AG04449 (cell line): ENCODE data around the gene PEMT.

Experiments
- CTCF ChIA-PET: fragments of 350-600 bp; formaldehyde crosslinking; extraction: SDS; loops from one replicate; lab custom pipeline; 2021; ENCODE audit warnings: antibody characterized with exemption; lab: Yijun Ruan, JAX
- POLR2A ChIA-PET: fragments of 400-600, 350-600 bp; formaldehyde crosslinking; extraction: SDS; loops from one replicate; lab custom pipeline; 2020; ENCODE audit warnings: antibody characterized with exemption, inconsistent platforms; lab: Yijun Ruan, JAX
- DNase-seq: peaks from one replicate; pipeline ENCODE4 v3.0.0-alpha.2; 2010; ENCODE audit warnings: low read depth, low spot score
- H3K4me3 ChIP-seq: 2 replicates; pipeline ENCODE4 v1.5.1; 2011; ENCODE audit warnings: low read depth, mild to moderate bottlenecking, control low read depth, low read length
- CTCF ChIP-seq: IDR thresholded peaks from one replicate; pipeline ENCODE4 v1.5.1; 2011; ENCODE audit warnings: mild to moderate bottlenecking, moderate library complexity, low read length, control low read depth, inconsistent platforms; ENCODE audit not compliant: insufficient read depth; ENCODE audit errors: missing control alignments

The PEMT gene

GRCh38 chr17:17462048-17462824 is 129.3 kb downstream of the PEMT start:
- H3K4me3 ChIP-seq: no peak overlapping the region
- ChIA-PET CTCF (interaction anchor here (1.2 to 2.4 kb wide), 2 partner anchors 26 to 34 kb away, joined by 3 to 9 read pairs; partner anchors contain the start of gene RASD1), POLR2A (no interaction called here)
- TF ChIP-seq CTCF: no peak
- no peak for DNase-seq

- no peak for TF ChIP-seq CTCF
- DNase-seq: no peak
- ChIA-PET POLR2A (no interaction called here), CTCF (no interaction called here)
- no peak overlapping the region for H3K4me3 ChIP-seq
Measured at GRCh38 chr17:17460038-17460437, 131.5 kb downstream of the PEMT start.

GRCh38 chr17:17457680-17458079 is 133.8 kb downstream of the PEMT start:
- no peak for TF ChIP-seq CTCF
- ChIA-PET POLR2A (no interaction called here), CTCF (interaction anchor here (3.6 kb wide), 1 partner anchor 11 kb away, joined by 8 read pairs; no protein-coding TSS in a partner anchor)
- no peak overlapping the region for H3K4me3 ChIP-seq
- no peak for DNase-seq

- POLR2A ChIA-PET: no interaction called here
- no peak overlapping the region for H3K4me3 ChIP-seq
- no peak for DNase-seq
- TF ChIP-seq CTCF: no peak
- CTCF ChIA-PET: interaction anchor here (1.0 to 3.6 kb wide), 3 partner anchors 10 to 41 kb away, joined by 3 to 8 read pairs (median 4); no protein-coding TSS in a partner anchor
Measured at GRCh38 chr17:17456251-17456650, 135.3 kb downstream of the PEMT start.
